Measurements from ENCODE around the gene MOGAT2.
A peak's percentile ranks its signal among the peaks of the same experiment; 100 is the strongest.

MOGAT2 gene

DNA sequence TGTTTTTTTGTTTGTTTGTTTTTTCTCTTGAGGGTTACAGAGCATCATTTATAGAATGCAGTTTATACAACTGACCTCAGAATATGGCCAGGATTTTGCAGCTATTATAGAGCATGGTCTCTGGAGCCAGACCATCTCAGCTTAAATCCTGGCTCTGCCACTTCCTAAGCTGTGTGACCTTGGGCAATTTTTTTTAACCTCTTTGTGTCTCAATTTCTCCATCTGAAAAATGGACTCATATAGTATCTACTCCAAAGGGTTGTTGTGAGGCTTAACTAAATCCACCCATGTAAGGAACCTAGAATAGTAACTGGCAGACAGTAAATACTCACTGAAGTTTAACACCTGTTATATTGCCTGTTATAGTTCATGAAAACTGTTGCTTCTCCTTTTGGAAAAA is 42.6 kb downstream of the MOGAT2 start:
- no peak for DNase-seq

- no peak for DNase-seq
Measured at GRCh38 chr11:75760710-75761493, 43.3 kb downstream of the MOGAT2 start.

DNA sequence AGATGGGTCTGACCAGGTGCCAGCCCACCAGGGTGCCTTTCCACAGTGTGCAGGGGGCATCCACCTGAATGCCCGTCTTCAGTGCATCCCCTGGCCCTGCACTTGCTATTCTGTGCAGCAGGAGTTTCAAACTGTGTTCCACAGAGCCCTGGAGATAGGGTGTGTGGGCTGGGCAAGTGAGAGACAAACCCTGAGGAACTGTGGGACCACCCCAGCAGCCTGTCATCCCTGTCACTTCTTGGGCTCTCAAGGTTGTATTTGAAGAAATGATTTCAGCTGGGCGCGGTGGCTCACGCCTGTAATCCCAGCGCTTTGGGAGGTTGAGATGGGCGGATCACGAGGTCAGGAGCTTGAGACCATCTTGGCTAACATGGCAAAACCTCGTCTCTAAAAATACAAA is 44.5 kb downstream of the MOGAT2 start:
- DNase-seq: no peak

GRCh38 chr11:75762885-75763284 is 45.2 kb downstream of the MOGAT2 start:
- DNase-seq: no peak

DNA sequence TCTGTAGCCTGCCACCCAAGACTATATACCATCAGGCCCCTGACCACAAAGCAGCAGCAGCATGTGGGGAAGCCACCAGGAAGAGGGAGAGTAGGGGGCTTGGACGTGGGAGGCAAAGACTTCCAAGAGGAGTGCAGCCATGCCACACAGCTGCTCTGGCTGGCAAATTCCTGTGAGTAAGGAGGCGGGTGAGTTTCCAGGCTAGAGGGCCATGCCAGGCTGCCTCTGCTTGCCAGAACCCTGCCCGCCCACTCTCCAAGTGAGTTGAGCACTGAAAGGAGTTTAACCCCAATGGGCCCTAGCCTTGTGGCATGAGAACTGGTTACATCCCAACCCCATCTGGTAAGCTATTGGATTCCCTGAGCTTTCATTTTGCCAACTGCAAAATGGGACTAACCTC is 46.2 kb downstream of the MOGAT2 start:
- DNase-seq: no peak

DNA sequence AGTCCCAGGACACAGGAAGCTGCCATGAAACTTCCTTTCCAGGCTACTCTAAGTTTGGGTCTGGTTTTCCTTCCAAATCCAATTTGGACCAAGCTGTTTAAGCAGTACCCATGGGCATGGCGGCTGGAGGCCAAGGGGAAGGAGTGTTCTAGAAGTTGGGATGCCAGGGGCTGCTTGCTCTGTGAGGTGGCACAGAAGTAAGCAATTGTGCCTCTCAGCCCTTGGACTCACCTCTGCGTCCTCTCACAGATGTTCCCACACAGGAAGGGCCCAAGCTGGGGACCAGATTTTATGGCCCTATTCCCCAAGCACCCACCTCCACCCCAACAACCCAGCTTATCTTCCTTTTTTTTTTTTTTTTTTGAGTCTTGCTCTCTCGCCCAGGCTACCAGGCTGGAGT is 47.5 kb downstream of the MOGAT2 start:
- DNase-seq: no peak

- no peak for DNase-seq
Measured at GRCh38 chr11:75766443-75767227, 49.0 kb downstream of the MOGAT2 start.

DNA sequence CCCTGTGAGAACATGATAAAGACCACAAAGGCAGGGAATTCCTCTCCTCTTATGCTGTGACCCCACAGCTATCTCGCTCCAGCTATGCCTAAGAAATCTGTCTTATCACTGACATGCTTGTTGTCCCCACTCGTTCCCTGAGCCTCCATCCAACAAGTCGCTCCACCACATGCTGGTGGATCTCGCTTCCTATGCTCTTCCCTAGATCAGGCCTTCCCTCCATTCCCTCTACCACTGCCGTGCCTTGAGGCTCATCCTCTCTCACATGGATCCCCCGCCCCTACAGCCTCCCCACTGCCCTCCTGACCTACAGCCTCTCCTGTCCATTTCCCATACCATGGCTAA is 49.6 kb downstream of the MOGAT2 start:
- DNase-seq: no peak

- DNase-seq: no peak
Measured at GRCh38 chr11:75767793-75768111, 50.1 kb downstream of the MOGAT2 start.

DNA sequence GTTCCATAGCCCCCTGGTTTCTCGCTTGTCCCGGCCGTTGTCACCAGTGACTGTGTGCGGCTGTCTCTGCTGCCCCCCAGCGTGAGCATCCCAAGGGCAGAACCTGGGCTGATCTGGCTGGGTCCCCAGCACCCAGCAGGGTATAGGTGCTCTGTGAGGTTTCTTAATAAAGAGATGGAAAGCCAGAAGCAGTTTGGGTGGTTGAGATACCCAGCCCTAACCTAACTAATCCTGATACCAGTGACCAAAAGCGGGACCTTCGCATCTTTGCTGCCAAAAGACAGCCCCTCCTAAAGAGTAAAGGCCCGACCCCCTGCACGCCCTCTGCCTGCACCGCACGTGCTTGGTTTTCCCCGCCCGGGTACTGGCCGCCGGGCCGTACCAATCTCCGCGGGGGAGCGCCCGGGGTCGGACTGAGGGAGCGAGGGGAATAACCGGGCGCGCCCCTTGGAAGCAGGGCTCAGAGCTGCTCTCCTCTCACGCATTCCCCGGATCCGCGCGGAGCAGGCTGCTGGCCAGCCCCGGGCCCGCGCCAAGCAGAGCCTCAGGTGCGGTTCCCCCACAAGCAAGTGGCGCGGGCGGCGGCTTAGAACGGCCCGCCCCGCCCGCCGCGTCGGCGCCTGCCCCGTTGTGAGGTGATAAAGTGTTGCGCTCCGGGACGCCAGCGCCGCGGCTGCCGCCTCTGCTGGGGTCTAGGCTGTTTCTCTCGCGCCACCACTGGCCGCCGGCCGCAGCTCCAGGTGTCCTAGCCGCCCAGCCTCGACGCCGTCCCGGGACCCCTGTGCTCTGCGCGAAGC is 50.7 kb downstream of the MOGAT2 start, which contains the start of gene DGAT2:
Gene DGAT2 (plus strand): TSS at position 667 of the 797 bp plus-strand sequence. CDS start 214 bp downstream, outside the sequence.
- peak; percentile 60 for DNase-seq

- DNase-seq: no peak
Measured at GRCh38 chr11:75768909-75769771, 51.5 kb downstream of the MOGAT2 start.

DNA sequence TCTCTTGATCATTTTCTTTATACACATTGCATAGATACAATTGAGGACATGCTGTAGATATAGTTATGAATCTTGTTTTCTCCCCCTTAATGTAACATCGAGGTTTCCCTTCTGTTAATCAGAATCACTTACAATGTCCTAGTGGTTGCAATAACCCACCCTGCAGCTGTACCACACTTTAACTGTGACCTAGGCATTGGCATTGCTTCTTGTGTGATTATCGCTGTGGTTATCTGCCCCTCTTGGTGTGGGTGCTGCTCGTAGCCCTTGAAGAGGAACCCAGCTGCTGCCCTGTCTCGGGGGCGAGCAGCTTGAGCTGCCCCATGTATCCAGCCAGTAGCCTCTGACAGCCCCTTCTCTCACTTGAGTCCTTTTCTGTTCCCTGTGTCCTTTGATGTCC is 52.5 kb downstream of the MOGAT2 start:
- no peak for DNase-seq

- no peak for DNase-seq
Measured at GRCh38 chr11:75771646-75772410, 54.2 kb downstream of the MOGAT2 start.

GRCh38 chr11:75773595-75774353 is 56.1 kb downstream of the MOGAT2 start:
- no peak for DNase-seq

DNA sequence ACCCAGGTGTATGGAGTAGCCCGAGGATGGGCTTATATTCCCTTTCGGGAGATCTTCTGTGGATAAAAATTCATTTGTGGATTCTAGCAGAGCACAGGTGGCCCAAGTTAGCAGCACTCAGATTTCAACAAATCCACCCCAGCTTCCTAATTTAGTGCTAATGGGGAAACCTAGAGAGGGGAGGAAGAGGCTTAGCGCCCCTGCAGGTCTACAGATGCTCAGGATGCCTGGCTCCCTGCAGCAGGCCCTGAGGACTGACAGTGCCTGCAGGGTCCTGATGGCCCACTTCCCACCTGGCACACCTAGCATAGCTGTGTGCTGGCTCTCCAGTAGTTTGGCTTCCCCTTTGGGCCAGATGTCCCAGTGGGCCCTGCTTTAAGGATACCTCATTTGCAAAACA is 57.4 kb downstream of the MOGAT2 start:
- no peak for DNase-seq

GRCh38 chr11:75776546-75776945 is 58.9 kb downstream of the MOGAT2 start:
- no peak for DNase-seq

GRCh38 chr11:75777461-75778110 is 59.9 kb downstream of the MOGAT2 start:
- DNase-seq: no peak

GRCh38 chr11:75778962-75779361 is 61.3 kb downstream of the MOGAT2 start:
- no peak for DNase-seq

GRCh38 chr11:75779960-75780359 is 62.3 kb downstream of the MOGAT2 start:
- DNase-seq: no peak

DNA sequence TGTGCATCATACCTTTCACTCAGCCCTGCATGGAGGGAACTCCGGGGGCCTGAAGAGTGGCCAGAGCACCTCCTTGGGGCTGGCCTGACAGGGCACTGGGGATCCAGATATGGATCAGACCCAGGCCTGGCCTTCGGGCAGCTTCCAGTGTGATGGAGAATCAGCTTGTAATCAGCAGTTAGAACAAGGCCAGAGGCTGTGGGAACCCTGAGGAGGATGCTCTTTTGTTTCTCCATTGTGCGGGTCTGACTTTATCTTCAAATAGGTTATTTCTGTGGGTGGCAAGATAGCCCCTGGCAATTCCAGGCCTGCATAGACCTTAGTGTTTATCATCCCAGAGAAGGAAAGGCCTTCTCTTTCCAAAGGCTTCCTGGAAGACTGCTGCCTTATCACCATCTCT is 63.2 kb downstream of the MOGAT2 start:
- DNase-seq: no peak

Measured in central memory CD4-positive, alpha-beta T cell (primary cell).